NCI-H748 (cell line): ENCODE data around the gene TJP1.
"Not testable (repeated sequence)": the region's sequence is repeated elsewhere in the genome, so short reads cannot be mapped to it uniquely, and the experiment has no call there.

Experiments used
- DNase-seq: peaks from one replicate; lab custom pipeline; 2025; ENCODE audit not compliant: unreplicated experiment; lab: John Stamatoyannopoulos, UW

TJP1 gene

GRCh38 chr15:29840054-29840453 lies 17.8 kb upstream of the TJP1 start:
- no peak for DNase-seq

- no peak for DNase-seq
These were observed 16.2 kb upstream of the TJP1 start for GRCh38 chr15:29838352-29839010.

- DNase-seq, result peak; percentile 24
These were observed 13.0 kb upstream of the TJP1 start for GRCh38 chr15:29835301-29835700.

- no peak for DNase-seq
These were observed 10.4 kb upstream of the TJP1 start for GRCh38 chr15:29832709-29833108.

GRCh38 chr15:29826908-29827820 lies 4.9 kb upstream of the TJP1 start:
- DNase-seq, result no peak

GRCh38 chr15:29825227-29825626 lies 3.0 kb upstream of the TJP1 start:
- no peak for DNase-seq

GRCh38 chr15:29822684-29823459 lies 604 bp upstream of the TJP1 start:
- DNase-seq, result peak; percentile 65

- peak; percentile 59 for DNase-seq
These were observed 710 bp downstream of the TJP1 start for GRCh38 chr15:29821416-29822099.

- no peak for DNase-seq
These were observed 1.7 kb downstream of the TJP1 start for GRCh38 chr15:29820394-29821154.

- no peak for DNase-seq
These were observed 2.3 kb downstream of the TJP1 start for GRCh38 chr15:29819979-29820378.

- no peak for DNase-seq
These were observed 4.1 kb downstream of the TJP1 start for GRCh38 chr15:29818141-29818540.

- DNase-seq, result not testable (repeated sequence)
These were observed 4.8 kb downstream of the TJP1 start for GRCh38 chr15:29817455-29817854.

- no peak for DNase-seq
These were observed 7.1 kb downstream of the TJP1 start for GRCh38 chr15:29815000-29815710.

- no peak for DNase-seq
These were observed 9.3 kb downstream of the TJP1 start for GRCh38 chr15:29813009-29813408.

GRCh38 chr15:29812384-29812694 lies 9.9 kb downstream of the TJP1 start:
- DNase-seq, result no peak

- no peak for DNase-seq
These were observed 10.4 kb downstream of the TJP1 start for GRCh38 chr15:29811691-29812383.

- DNase-seq, result no peak
These were observed 16.6 kb downstream of the TJP1 start for GRCh38 chr15:29805708-29806104.

GRCh38 chr15:29805043-29805707 lies 17.1 kb downstream of the TJP1 start:
- DNase-seq, result no peak

- no peak for DNase-seq
These were observed 19.9 kb downstream of the TJP1 start for GRCh38 chr15:29802411-29802810.
